GM19099 (cell line): Measurements from ENCODE around the gene OR5AK2.

ENCODE experiments used
- POLR2A ChIP-seq: IDR thresholded peaks from 3 replicates; pipeline ENCODE4 v1.6.1; 2011; ENCODE audit warnings: low read depth; ENCODE audit not compliant: insufficient read length; ENCODE audit errors: extremely low read depth

Gene OR5AK2, protein sequence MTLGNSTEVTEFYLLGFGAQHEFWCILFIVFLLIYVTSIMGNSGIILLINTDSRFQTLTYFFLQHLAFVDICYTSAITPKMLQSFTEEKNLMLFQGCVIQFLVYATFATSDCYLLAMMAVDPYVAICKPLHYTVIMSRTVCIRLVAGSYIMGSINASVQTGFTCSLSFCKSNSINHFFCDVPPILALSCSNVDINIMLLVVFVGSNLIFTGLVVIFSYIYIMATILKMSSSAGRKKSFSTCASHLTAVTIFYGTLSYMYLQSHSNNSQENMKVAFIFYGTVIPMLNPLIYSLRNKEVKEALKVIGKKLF

GRCh38 chr11:56988614-56989013 lies at the start of gene OR5AK2:
Gene OR5AK2 (plus strand): TSS chr11:56988914. CDS start chr11:56988914, 0 bp downstream.
- no peak for TF ChIP-seq POLR2A

DNA sequence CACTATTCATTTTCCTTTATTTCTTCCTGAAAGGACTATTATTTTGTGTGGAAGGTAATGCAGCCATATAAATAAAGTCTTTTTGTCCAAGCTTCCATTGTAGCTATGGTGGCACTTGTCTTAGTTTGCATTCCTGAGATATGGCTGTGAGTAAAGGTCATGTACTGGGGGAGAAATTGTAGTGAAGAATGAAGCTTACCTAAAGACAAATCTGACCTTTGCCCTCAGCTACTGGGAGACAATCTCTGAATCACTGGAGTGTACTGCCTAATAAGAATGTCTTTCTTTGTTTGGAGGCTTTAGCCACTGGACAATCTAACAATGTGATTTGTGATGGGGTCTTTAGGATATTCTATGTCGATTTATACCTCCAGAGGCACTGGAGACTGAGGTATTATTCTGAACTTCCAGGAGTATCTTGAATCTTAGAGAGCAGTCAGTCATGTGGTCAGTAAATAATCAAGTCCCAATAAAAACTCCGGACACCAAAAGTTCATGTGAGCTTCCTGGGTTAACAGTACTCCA lies 39.7 kb upstream of the OR5AK2 start:
- TF ChIP-seq POLR2A, result no peak

- no peak for TF ChIP-seq POLR2A
Measured at GRCh38 chr11:56950510-56950909, 38.2 kb upstream of the OR5AK2 start.

- no peak for TF ChIP-seq POLR2A
Measured at GRCh38 chr11:56961609-56962008, 27.1 kb upstream of the OR5AK2 start.

- TF ChIP-seq POLR2A, result no peak
Measured at GRCh38 chr11:56967726-56968125, 21.0 kb upstream of the OR5AK2 start.

GRCh38 chr11:56968524-56968923 lies 20.2 kb upstream of the OR5AK2 start:
- TF ChIP-seq POLR2A, result no peak

- TF ChIP-seq POLR2A, result no peak
Measured at GRCh38 chr11:56977314-56977713, 11.4 kb upstream of the OR5AK2 start.

DNA sequence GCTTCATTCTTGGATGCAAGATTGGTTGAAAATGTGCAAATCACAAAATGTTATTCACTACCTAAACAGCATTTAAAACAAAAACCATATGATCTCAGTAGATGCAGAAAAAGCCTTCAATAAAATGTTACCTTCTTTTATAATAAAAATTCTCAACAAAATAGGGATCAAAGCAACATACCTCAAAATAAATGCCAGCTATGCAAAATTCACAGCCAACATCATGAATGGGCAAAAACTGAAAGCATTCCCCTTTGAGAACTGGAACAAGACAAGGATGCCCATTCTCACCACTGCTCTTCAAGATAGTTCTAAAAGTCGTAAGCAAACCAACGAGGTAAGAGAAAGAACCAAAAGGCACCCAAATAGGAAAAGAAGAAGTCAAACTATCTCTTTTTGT lies 2.0 kb downstream of the OR5AK2 start:
- no peak for TF ChIP-seq POLR2A

GRCh38 chr11:56994532-56994931 lies 5.8 kb downstream of the OR5AK2 start:
- no peak for TF ChIP-seq POLR2A

GRCh38 chr11:57001674-57002401 lies 13.1 kb downstream of the OR5AK2 start:
- no peak for TF ChIP-seq POLR2A

DNA sequence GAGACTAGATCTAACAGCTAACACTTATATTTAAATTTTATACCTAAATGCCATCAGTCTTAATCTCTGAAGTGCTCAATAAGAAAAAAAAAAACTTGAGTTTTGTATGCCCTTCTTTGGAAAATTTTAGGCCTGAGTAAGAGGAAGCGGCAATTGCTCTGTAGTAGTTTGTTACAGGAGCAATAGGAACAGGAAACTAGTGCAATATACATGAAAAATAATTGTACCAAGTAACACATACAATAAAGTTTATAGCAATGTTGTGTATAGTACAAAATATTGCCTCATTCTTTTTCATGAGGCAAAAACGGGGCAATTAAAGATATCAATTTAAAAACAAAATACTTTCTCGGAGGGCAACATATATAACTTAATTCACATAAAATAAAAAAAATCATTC lies 19.7 kb downstream of the OR5AK2 start:
- TF ChIP-seq POLR2A, result no peak

GRCh38 chr11:57015679-57016078 lies 27.0 kb downstream of the OR5AK2 start:
- no peak for TF ChIP-seq POLR2A

- no peak for TF ChIP-seq POLR2A
Measured at GRCh38 chr11:57031556-57031955, 42.8 kb downstream of the OR5AK2 start.
